Kidney (tissue), 14 donors: ENCODE data around the gene MAN1A1. TPM values are rescaled to one million over a fixed set of nuclear protein-coding genes. Genes with fewer than 3 reads are reported as not detected.

ENCODE experiments used
- DNase-seq, 5 donors: peaks; one replicate each; pipeline ENCODE4 v3.0.0-alpha.2; 2013 to 2020
- FAIRE-seq: peaks from 2 replicates; lab custom pipeline; 2012; peaks lifted over from hg19 to GRCh38; lab: Jason Lieb, UNC
- H3K27ac ChIP-seq, 2 donors: one replicate each; pipeline ENCODE4 v1.7.0; 2013; ENCODE audit warnings: low read depth in 2 of 2, low read length in 2 of 2, inconsistent platforms in 1 of 2
- H3K27me3 ChIP-seq: one replicate; pipeline ENCODE4 v1.7.1; 2013; ENCODE audit warnings: low read length, inconsistent platforms; ENCODE audit not compliant: control insufficient read depth, insufficient read depth
- H3K36me3 ChIP-seq, 3 donors: one replicate each; pipeline versions ENCODE4 v1.7.0 to v1.7.1; 2013; ENCODE audit warnings: low read length in 3 of 3, control low read depth in 1 of 3, inconsistent platforms in 1 of 3; ENCODE audit not compliant: insufficient read depth in 3 of 3, control insufficient read depth in 2 of 3
- H3K4me1 ChIP-seq, 3 donors: one replicate each; pipeline versions ENCODE4 v1.7.0 to v1.7.1; 2013; ENCODE audit warnings: low read length in 3 of 3, inconsistent platforms in 1 of 3, low read depth in 1 of 3; ENCODE audit not compliant: control insufficient read depth in 2 of 3, insufficient read depth in 2 of 3
- H3K4me3 ChIP-seq, 3 donors: one replicate each; pipeline versions ENCODE4 v1.7.0 to v1.8.1; 2013; ENCODE audit warnings: low read length in 3 of 3, control low read depth in 1 of 3, inconsistent platforms in 1 of 3
- H3K9ac ChIP-seq, 3 donors: one replicate each; pipeline versions ENCODE4 v1.7.0 to v1.7.1; 2013; ENCODE audit warnings: low read length in 3 of 3, control low read depth in 1 of 3, inconsistent platforms in 1 of 3
- H3K9me3 ChIP-seq, 3 donors: one replicate each; pipeline versions ENCODE4 v1.7.0 to v1.7.1; 2013; ENCODE audit warnings: low read length in 3 of 3, control low read depth in 1 of 3, inconsistent platforms in 1 of 3; ENCODE audit not compliant: control insufficient read depth in 2 of 3, insufficient read depth in 1 of 3
- CTCF ChIP-seq: IDR thresholded peaks from 3 replicates; pipeline ENCODE4 v1.5.1; 2012; ENCODE audit warnings: mild to moderate bottlenecking, moderate library complexity, borderline replicate concordance; ENCODE audit not compliant: insufficient read depth; ENCODE audit errors: extremely low read depth
- intact Hi-C: fragments of 100-400 bp; cut with DNase I; formaldehyde crosslinking; loops from one replicate; pipeline ENCODE4 v1.11.1; 2022
- polyA plus RNA-seq: library from polyadenylated mRNA; stranded (reverse); fragments of 350-450 nt; fragmentation: Illumina TruSeq; extraction: RNeasy Lipid Tissue Mini Kit (QIAGEN cat#74804); gene quantifications from one replicate; pipeline ENCODE4 v1.2.3, GENCODE V29; 2014; ENCODE audit warnings: low read depth, low replicate concordance; ENCODE audit not compliant: insufficient read depth
- total RNA-seq: library from RNA; stranded (reverse); fragmentation: NEBNext Ultra II Directional; extraction: Animal tissue kit (Norgen Biotek cat#: 25700); gene quantifications from one replicate; pipeline ENCODE4 v1.2.1, GENCODE V29; 2021
- donor health status: control.
- donor health status: control.
- donor health status: control.
- donor health status: control.
- donor health status: control.
- donor health status: DM: yes; HTN: yes; CAD: no.
- donor health status: Normal renal cell carcinoma (clear cell type).

Gene MAN1A1
- total and polyA plus RNA-seq, 2 donors from 2014 or later, result 30.4 to 68.5 TPM

GRCh38 chr6:119337762-119338161 lies 11.8 kb downstream of the MAN1A1 start:
- peaks cover 0 to 13% (median 8%) of the 10 kb centered on the region in 3 donors for H3K4me1 ChIP-seq
- peak; percentile 65 for FAIRE-seq
- no peak for TF ChIP-seq CTCF

GRCh38 chr6:119337252-119337651 lies 12.3 kb downstream of the MAN1A1 start:
- Histone ChIP-seq H3K27me3 (no peaks in the 10 kb centered on the region), H3K4me3 (no peak overlapping the region), H3K9ac (no peak overlapping the region), H3K4me1 (peaks cover 0 to 13% (median 8%) of the 10 kb centered on the region in 3 donors), H3K9me3 (no peaks in the 10 kb centered on the region), H3K27ac (no peak overlapping the region), H3K36me3 (peaks cover 0 to 4% (median 3%) of the 10 kb centered on the region in 3 donors)
- no peak for FAIRE-seq
- no peak for TF ChIP-seq CTCF
- intact Hi-C loops, result no loop called here
- no peak for DNase-seq

More at GRCh38 chr6:119337762-119338161, 11.8 kb downstream of the MAN1A1 start:
- DNase-seq, result no peak
- H3K36me3 ChIP-seq, result peaks cover 0 to 4% (median 3%) of the 10 kb centered on the region in 3 donors
- H3K9ac ChIP-seq, result no peak overlapping the region
- H3K9me3 ChIP-seq, result no peaks in the 10 kb centered on the region
- H3K27me3 ChIP-seq, result no peaks in the 10 kb centered on the region
- no peak overlapping the region for H3K27ac ChIP-seq
- intact Hi-C loops, result no loop called here
- H3K4me3 ChIP-seq, result no peak overlapping the region

GRCh38 chr6:119334535-119335264 lies 14.9 kb downstream of the MAN1A1 start:
- H3K4me1 ChIP-seq, result peaks cover 0 to 13% (median 0%) of the 10 kb centered on the region in 3 donors
- no peak overlapping the region for H3K27ac ChIP-seq
- peaks cover 0 to 4% (median 0%) of the 10 kb centered on the region in 3 donors for H3K36me3 ChIP-seq
- H3K9me3 ChIP-seq, result no peaks in the 10 kb centered on the region
- H3K9ac ChIP-seq, result no peak overlapping the region
- FAIRE-seq (no peak), DNase-seq (peak in 1 of 5 donors; percentile 15)
- H3K4me3 ChIP-seq, result no peak overlapping the region
- TF ChIP-seq CTCF, result no peak
- no peaks in the 10 kb centered on the region for H3K27me3 ChIP-seq
- intact Hi-C loops, result no loop called here
